Fibroblast of lung (primary cell): ENCODE data around the gene RBM15B. TPM values are rescaled to one million over a fixed set of nuclear protein-coding genes. Genes with fewer than 3 reads are reported as not detected.

Experiments
- DNase-seq, 2 donors: peaks; one replicate each; pipeline versions ENCODE4 v3.0.0 to v3.0.0-alpha.2; 2010; ENCODE audit warnings: low read depth in 2 of 2
- H2AFZ ChIP-seq: 2 replicates; pipeline ENCODE4 v1.5.1; 2012; ENCODE audit warnings: low read length, control low read depth, inconsistent platforms
- H3K27ac ChIP-seq: 2 replicates; pipeline ENCODE4 v1.5.1; 2011; ENCODE audit warnings: low read length, control low read depth; ENCODE audit not compliant: insufficient read depth
- H3K27me3 ChIP-seq: 2 replicates; pipeline ENCODE4 v1.5.1; 2011; ENCODE audit warnings: mild to moderate bottlenecking, low read length; ENCODE audit not compliant: control insufficient read depth, insufficient read depth
- H3K36me3 ChIP-seq: 2 replicates; pipeline ENCODE4 v1.5.1; 2011; ENCODE audit warnings: low read length; ENCODE audit not compliant: control insufficient read depth, insufficient read depth
- H3K4me1 ChIP-seq: 2 replicates; pipeline ENCODE4 v1.5.1; 2011; ENCODE audit warnings: low read length; ENCODE audit not compliant: control insufficient read depth, insufficient read depth; ENCODE audit errors: extremely low read depth
- H3K4me2 ChIP-seq: 2 replicates; pipeline ENCODE4 v1.5.1; 2011; ENCODE audit warnings: low read length, control low read depth; ENCODE audit not compliant: insufficient read depth; ENCODE audit errors: extremely low read depth
- H3K4me3 ChIP-seq, 4 experiments: fragments of 200-600 bp in 1 of 4; sonication (generic) in 1 of 4; replicated peaks in 1 of 4; 2 replicates each; pipeline ENCODE4 v1.5.1; 2011 to 2016; ENCODE audit warnings: low read length in 4 of 4, low read depth in 3 of 4, mild to moderate bottlenecking in 3 of 4, control low read depth in 2 of 4, inconsistent platforms in 1 of 4, mixed read lengths in 1 of 4; ENCODE audit not compliant: insufficient read depth in 1 of 4; ENCODE audit errors: control extremely low read depth in 1 of 4
- H3K79me2 ChIP-seq: 2 replicates; pipeline ENCODE4 v1.5.1; 2012; ENCODE audit warnings: mild to moderate bottlenecking, low read length, inconsistent platforms; ENCODE audit not compliant: control insufficient read depth, insufficient read depth
- H3K9ac ChIP-seq: 2 replicates; pipeline ENCODE4 v1.5.1; 2011; ENCODE audit warnings: mild to moderate bottlenecking, low read length, control low read depth; ENCODE audit not compliant: insufficient read depth
- H3K9me3 ChIP-seq: 2 replicates; pipeline ENCODE4 v1.5.1; 2012; ENCODE audit warnings: low read depth, low read length; ENCODE audit not compliant: control insufficient read depth, insufficient read depth
- H4K20me1 ChIP-seq: 2 replicates; pipeline ENCODE4 v1.5.1; 2011; ENCODE audit warnings: low read length; ENCODE audit not compliant: control insufficient read depth, insufficient read depth; ENCODE audit errors: extremely low read depth
- CTCF ChIP-seq, 2 donors: IDR thresholded peaks in 1 of 2; conservative IDR thresholded peaks in 1 of 2; 1 replicate in 1 of 2; 2 replicates in 1 of 2; pipeline ENCODE4 v1.5.1; 2011 to 2012; ENCODE audit warnings: low read length in 2 of 2, control low read depth in 1 of 2, inconsistent platforms in 1 of 2, low read depth in 1 of 2, mild to moderate bottlenecking in 1 of 2
- EZH2 ChIP-seq: IDR thresholded peaks from 2 replicates; pipeline ENCODE4 v1.5.1; 2012; ENCODE audit warnings: low read length, control low read depth, mild to moderate bottlenecking; ENCODE audit errors: missing control alignments
- polyA plus RNA-seq, 2 donors: library from polyadenylated mRNA; depleted of rRNA in 1 of 2; stranded (reverse) in 1 of 2; unstranded in 1 of 2; fragments of >200 nt; gene quantifications; 2 replicates each; pipeline ENCODE4 v1.2.1, GENCODE V29; 2011 to 2012; ENCODE audit warnings: missing spikeins in 1 of 2
- total RNA-seq: library from RNA; depleted of rRNA; stranded (reverse); fragments of >200 nt; gene quantifications from 2 replicates; pipeline ENCODE4 v1.2.1, GENCODE V29; 2014

The RBM15B gene
- total and polyA plus RNA-seq, 2 donors (not counting 1 experiment from before 2014, with no cell fraction given) = 14.7 to 29.9 TPM

GRCh38 chr3:51429138-51429537 is 38.1 kb downstream of the RBM15B start:
- Histone ChIP-seq H3K9me3 (no peaks in the 10 kb centered on the region), H3K9ac (no peak overlapping the region), H3K4me2 (no peak overlapping the region), H4K20me1 (no peaks in the 10 kb centered on the region), H2AFZ (no peak overlapping the region), H3K27me3 (no peaks in the 10 kb centered on the region), H3K36me3 (peaks cover 1% of the 10 kb centered on the region), H3K79me2 (no peaks in the 10 kb centered on the region), H3K27ac (no peak overlapping the region), H3K4me3 (no peak overlapping the region), H3K4me1 (no peaks in the 10 kb centered on the region)
- no peak for DNase-seq
- TF ChIP-seq CTCF (conservative IDR thresholded peaks at IDR 0.05 in 1 of 2, IDR thresholded peaks at IDR 0.05 in 1 of 2; ENCODE audit: low read depth in 1 of 2, low read length in 2 of 2) = no peak
- no peak for TF ChIP-seq EZH2

GRCh38 chr3:51434110-51434509 is 43.0 kb downstream of the RBM15B start:
- H3K9ac ChIP-seq = no peak overlapping the region
- no peaks in the 10 kb centered on the region for H3K36me3 ChIP-seq
- no peak overlapping the region for H3K27ac ChIP-seq
- no peaks in the 10 kb centered on the region for H3K27me3 ChIP-seq
- H3K4me1 ChIP-seq = no peaks in the 10 kb centered on the region
- no peak overlapping the region for H3K4me2 ChIP-seq
- no peaks in the 10 kb centered on the region for H4K20me1 ChIP-seq
- no peaks in the 10 kb centered on the region for H3K79me2 ChIP-seq
- no peaks in the 10 kb centered on the region for H3K9me3 ChIP-seq
- no peak overlapping the region for H2AFZ ChIP-seq
- DNase-seq = no peak
- no peak for TF ChIP-seq CTCF (conservative IDR thresholded peaks at IDR 0.05 in 1 of 2, IDR thresholded peaks at IDR 0.05 in 1 of 2; ENCODE audit: low read depth in 1 of 2, low read length in 2 of 2)
- TF ChIP-seq EZH2 = no peak
- H3K4me3 ChIP-seq = no peak overlapping the region

- H3K9ac ChIP-seq = no peak overlapping the region
- H3K27me3 ChIP-seq = no peaks in the 10 kb centered on the region
- no peak overlapping the region for H3K4me2 ChIP-seq
- no peaks in the 10 kb centered on the region for H3K9me3 ChIP-seq
- no peaks in the 10 kb centered on the region for H3K36me3 ChIP-seq
- H3K27ac ChIP-seq = no peak overlapping the region
- no peaks in the 10 kb centered on the region for H4K20me1 ChIP-seq
- no peak overlapping the region for H2AFZ ChIP-seq
- H3K79me2 ChIP-seq = no peaks in the 10 kb centered on the region
- DNase-seq = peak; percentile 41 to 53
- TF ChIP-seq CTCF (conservative IDR thresholded peaks at IDR 0.05 in 1 of 2, IDR thresholded peaks at IDR 0.05 in 1 of 2; ENCODE audit: low read depth in 1 of 2, low read length in 2 of 2) = peak; percentile 45 to 76
- no peak for TF ChIP-seq EZH2
- no peaks in the 10 kb centered on the region for H3K4me1 ChIP-seq
- H3K4me3 ChIP-seq = no peak overlapping the region
These were observed 43.8 kb downstream of the RBM15B start for GRCh38 chr3:51434746-51435327.
